Measurements from ENCODE around the gene RAB6A. TPM values are rescaled to one million over a fixed set of nuclear protein-coding genes. Genes with fewer than 3 reads are reported as not detected.

The RAB6A gene
- total RNA-seq, 1 experiment from 2014 or later: 142 TPM

- Histone ChIP-seq H3K9me2 (ENCODE audit: insufficient read depth) (no peaks in the 10 kb centered on the region), H4K20me1 (ENCODE audit: insufficient read depth) (no peaks in the 10 kb centered on the region), H3K4me1 (replicated peaks; ENCODE audit: insufficient read depth) (peaks cover 27% of the 10 kb centered on the region), H3K27ac (peak overlapping the region; percentile 92), H3K36me3 (ENCODE audit: low read depth) (peaks cover 10% of the 10 kb centered on the region; the same call in 1 of the 2 replicates), H2AFZ (no peak overlapping the region), H3K79me2 (ENCODE audit: low read depth) (peaks cover 47% of the 10 kb centered on the region), H3K9me3 (ENCODE audit: insufficient read depth, low read depth) (no peaks in the 10 kb centered on the region), H3F3A (ENCODE audit: insufficient read depth, low read depth) (peaks cover 38% of the 10 kb centered on the region; the same call in 1 of the 2 replicates), H3K27me3 (ENCODE audit: insufficient read depth, low read depth) (no peaks in the 10 kb centered on the region), H3K4me2 (peak overlapping the region; percentile 91), H3K4me3 (peak overlapping the region; percentile 78; the same call in 1 of the 2 replicates)
- TF ChIP-seq EZH2 (IDR thresholded peaks at IDR 0.05; ENCODE audit: low read depth) (no peak), CTCF (conservative IDR thresholded peaks at IDR 0.05) (no peak)
- no TSS peak for BruUV-seq (replicated peaks)
- DNase-seq: no peak
- intact Hi-C loops (cut with micrococcal nuclease; ENCODE audit: unreplicated experiment): no loop called here
- ChIA-PET POLR2A (ENCODE audit: unreplicated experiment) (no interaction called here), CTCF (no interaction called here)
Observed at GRCh38 chr11:73789279-73789670, 28.4 kb upstream of the RAB6A start.

- DNase-seq: peak; percentile 88 to 93
- intact Hi-C loops (cut with micrococcal nuclease; ENCODE audit: unreplicated experiment): loop anchor here (1.0 kb wide), 1 partner anchor 9 kb away; no protein-coding TSS in a partner anchor
Observed at GRCh38 chr11:73787643-73788558, 27.0 kb upstream of the RAB6A start, which contains the start of gene MRPL48. Gene MRPL48, plus strand, starts transcription at chr11:73787874. Its CDS starts 98 bp downstream, at chr11:73787972.

More at GRCh38 chr11:73787643-73788558, 27.0 kb upstream of the RAB6A start, which contains the start of gene MRPL48:
- peaks cover 44% of the 10 kb centered on the region; the same call in 1 of the 2 replicates for H3F3A ChIP-seq (ENCODE audit: insufficient read depth, low read depth)
- TSS peak; percentile 44 for BruUV-seq (replicated peaks)
- peak within 1 kb of the TSS; percentile 91 for H3K4me2 ChIP-seq
- peak within 1 kb of the TSS; percentile 92 for H3K27ac ChIP-seq
- H3K36me3 ChIP-seq (ENCODE audit: low read depth): peaks cover 10% of the 10 kb centered on the region; the same call in 1 of the 2 replicates
- 0 out of 2 replicates have a peak, but pooled peaks cover 3% of the 10 kb centered on the region for H3K9me2 ChIP-seq (ENCODE audit: insufficient read depth)
- TF ChIP-seq CTCF (conservative IDR thresholded peaks at IDR 0.05) (no peak), EZH2 (IDR thresholded peaks at IDR 0.05; ENCODE audit: low read depth) (no peak)
- peak within 1 kb of the TSS; percentile 78 for H3K4me3 ChIP-seq
- H3K9me3 ChIP-seq (ENCODE audit: insufficient read depth, low read depth): no peaks in the 10 kb centered on the region
- peak within 1 kb of the TSS; percentile 93 for H2AFZ ChIP-seq
- H3K27me3 ChIP-seq (ENCODE audit: insufficient read depth, low read depth): no peaks in the 10 kb centered on the region
- POLR2A ChIA-PET (ENCODE audit: unreplicated experiment): interaction anchor here (0.6 to 1.2 kb wide), 5 partner anchors 8 to 347 kb away, joined by 3 to 23 read pairs (median 7); partner anchors contain the start of gene RAB6A
- peaks cover 36% of the 10 kb centered on the region for H3K4me1 ChIP-seq (replicated peaks; ENCODE audit: insufficient read depth)
- CTCF ChIA-PET: interaction anchor here (0.6 kb wide), 2 partner anchors 16 to 72 kb away, joined by 3 read pairs; no protein-coding TSS in a partner anchor
- H3K79me2 ChIP-seq (ENCODE audit: low read depth): peaks cover 40% of the 10 kb centered on the region
- no peaks in the 10 kb centered on the region for H4K20me1 ChIP-seq (ENCODE audit: insufficient read depth)
